HG03439 (cell line): ENCODE data around the gene IDE.
A peak's percentile ranks its signal among the peaks of the same experiment; 100 is the strongest.
"Not testable (repeated sequence)": the region's sequence is repeated elsewhere in the genome, so short reads cannot be mapped to it uniquely, and the experiment has no call there.

ENCODE experiments used
- ATAC-seq: cut with Tn5 transposase; IDR thresholded peaks from one replicate; pipeline ENCODE4 v1.9.1; 2021; ENCODE audit warnings: mild to moderate bottlenecking, moderate library complexity; ENCODE audit not compliant: unreplicated experiment

IDE gene

GRCh38 chr10:92573798-92574547 is at the start of gene IDE:
TSS of gene IDE (minus strand) at chr10:92574093. CDS start at chr10:92574019, 74 bp downstream.
- peak; percentile 76 for ATAC-seq

- no peak for ATAC-seq
Measured at GRCh38 chr10:92619368-92619767, 45.5 kb upstream of the IDE start.

- ATAC-seq, result no peak
Measured at GRCh38 chr10:92615515-92615914, 41.6 kb upstream of the IDE start.

GRCh38 chr10:92604841-92605240 is 30.9 kb upstream of the IDE start:
- ATAC-seq, result no peak

GRCh38 chr10:92598321-92598720 is 24.4 kb upstream of the IDE start:
- no peak for ATAC-seq

- ATAC-seq, result no peak
Measured at GRCh38 chr10:92595505-92595904, 21.6 kb upstream of the IDE start.

GRCh38 chr10:92593619-92594588 is 20.0 kb upstream of the IDE start:
- ATAC-seq, result no peak

- ATAC-seq, result peak; percentile 69
Measured at GRCh38 chr10:92592761-92593618, 19.1 kb upstream of the IDE start, which contains the start of gene KIF11. TSS of gene KIF11 (plus strand) at chr10:92593130. CDS start at chr10:92593376, 246 bp downstream.

- peak; percentile 65 for ATAC-seq
Measured at GRCh38 chr10:92591550-92592022, 17.7 kb upstream of the IDE start.

- peak; percentile 18 for ATAC-seq
Measured at GRCh38 chr10:92590623-92591549, 17.0 kb upstream of the IDE start.

- not testable (repeated sequence) for ATAC-seq
Measured at GRCh38 chr10:92582347-92582746, 8.5 kb upstream of the IDE start.

- no peak for ATAC-seq
Measured at GRCh38 chr10:92575961-92576360, 2.1 kb upstream of the IDE start.

GRCh38 chr10:92574548-92575261 is 812 bp upstream of the IDE start:
- ATAC-seq, result peak; percentile 23

GRCh38 chr10:92573091-92573797 is 649 bp downstream of the IDE start:
- no peak for ATAC-seq

GRCh38 chr10:92572362-92573090 is 1.4 kb downstream of the IDE start:
- no peak for ATAC-seq

- no peak for ATAC-seq
Measured at GRCh38 chr10:92571649-92572048, 2.2 kb downstream of the IDE start.

- ATAC-seq, result not testable (repeated sequence)
Measured at GRCh38 chr10:92569663-92570062, 4.2 kb downstream of the IDE start.

- no peak for ATAC-seq
Measured at GRCh38 chr10:92569071-92569470, 4.8 kb downstream of the IDE start.
